Adrenal gland (tissue), 5 donors: Measurements from ENCODE around the gene MBLAC1.

Source experiments
- POLR2A ChIP-seq, 2 donors: fragments of 450-650 bp; IDR thresholded peaks; one replicate each; pipeline ENCODE4 v1.6.1; 2017; ENCODE audit warnings: antibody characterized with exemption in 2 of 2, mild to moderate bottlenecking in 2 of 2, moderate library complexity in 1 of 2
- TF ChIP-seq, protein P1 (sequence below), 6 experiments: fragments of 450-650 bp in 4 of 6; fragments of 200-600 bp in 2 of 6; sonication (generic) in 1 of 6; IDR thresholded peaks; 1 replicate in 5 of 6; 2 replicates in 1 of 6; pipeline versions ENCODE4 v1.5.1 to v1.8.0; 2016 to 2021; ENCODE audit warnings: antibody characterized with exemption in 6 of 6, mild to moderate bottlenecking in 2 of 6, moderate library complexity in 1 of 6
- donor health status: DM: no; HTN: no; CAD: no.

DNA sequence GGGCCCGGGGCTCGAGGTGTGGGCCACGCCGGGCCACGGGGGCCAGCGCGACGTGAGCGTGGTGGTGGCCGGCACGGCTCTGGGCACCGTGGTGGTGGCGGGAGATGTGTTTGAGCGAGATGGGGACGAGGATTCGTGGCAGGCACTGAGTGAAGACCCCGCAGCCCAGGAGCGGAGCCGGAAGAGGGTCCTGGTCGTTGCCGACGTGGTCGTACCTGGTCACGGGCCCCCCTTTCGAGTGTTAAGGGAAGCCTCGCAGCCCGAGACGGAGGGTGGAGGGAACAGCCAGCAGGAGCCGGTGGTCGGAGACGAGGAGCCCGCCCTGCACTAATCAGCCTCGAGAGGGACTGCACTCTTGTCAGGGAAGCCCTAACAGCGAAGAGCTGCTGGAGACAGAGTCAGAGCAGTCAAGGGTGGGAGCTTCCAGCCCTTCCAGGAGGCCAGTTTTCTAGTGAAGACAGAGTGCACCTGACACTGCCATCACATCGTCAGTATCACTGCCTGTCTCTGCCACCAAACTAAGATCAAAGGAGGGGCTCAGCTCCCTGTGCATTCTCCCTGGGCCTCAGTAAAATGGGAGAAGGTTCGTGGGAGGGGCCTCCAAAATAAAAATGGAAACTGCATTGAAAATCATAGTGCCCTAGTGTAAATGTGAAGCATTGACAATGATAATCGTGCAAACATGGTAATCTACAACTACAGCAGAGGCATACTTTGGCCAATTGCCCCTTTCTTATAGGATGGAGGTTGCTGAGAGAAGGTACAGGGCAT is 1.3 kb downstream of the MBLAC1 start:
- TF ChIP-seq, protein P1, sequence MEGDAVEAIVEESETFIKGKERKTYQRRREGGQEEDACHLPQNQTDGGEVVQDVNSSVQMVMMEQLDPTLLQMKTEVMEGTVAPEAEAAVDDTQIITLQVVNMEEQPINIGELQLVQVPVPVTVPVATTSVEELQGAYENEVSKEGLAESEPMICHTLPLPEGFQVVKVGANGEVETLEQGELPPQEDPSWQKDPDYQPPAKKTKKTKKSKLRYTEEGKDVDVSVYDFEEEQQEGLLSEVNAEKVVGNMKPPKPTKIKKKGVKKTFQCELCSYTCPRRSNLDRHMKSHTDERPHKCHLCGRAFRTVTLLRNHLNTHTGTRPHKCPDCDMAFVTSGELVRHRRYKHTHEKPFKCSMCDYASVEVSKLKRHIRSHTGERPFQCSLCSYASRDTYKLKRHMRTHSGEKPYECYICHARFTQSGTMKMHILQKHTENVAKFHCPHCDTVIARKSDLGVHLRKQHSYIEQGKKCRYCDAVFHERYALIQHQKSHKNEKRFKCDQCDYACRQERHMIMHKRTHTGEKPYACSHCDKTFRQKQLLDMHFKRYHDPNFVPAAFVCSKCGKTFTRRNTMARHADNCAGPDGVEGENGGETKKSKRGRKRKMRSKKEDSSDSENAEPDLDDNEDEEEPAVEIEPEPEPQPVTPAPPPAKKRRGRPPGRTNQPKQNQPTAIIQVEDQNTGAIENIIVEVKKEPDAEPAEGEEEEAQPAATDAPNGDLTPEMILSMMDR (IDR thresholded peaks at IDR 0.05): no peak
- no peak for TF ChIP-seq POLR2A (IDR thresholded peaks at IDR 0.05)
